Subcutaneous abdominal adipose tissue (tissue), 5 donors: ENCODE results near the gene CNTNAP2.

ENCODE experiments used
- H3K27ac ChIP-seq: one replicate; pipeline ENCODE4 v1.7.0; 2013; ENCODE audit warnings: low read depth, mild to moderate bottlenecking, inconsistent platforms, low read length, moderate library complexity
- H3K27me3 ChIP-seq, 5 donors: one replicate each; pipeline ENCODE4 v1.7.0; 2013; ENCODE audit warnings: low read length in 5 of 5, inconsistent platforms in 1 of 5; ENCODE audit not compliant: control insufficient read depth in 5 of 5, insufficient read depth in 4 of 5
- H3K36me3 ChIP-seq, 5 donors: one replicate each; pipeline ENCODE4 v1.7.0; 2013; ENCODE audit warnings: low read length in 5 of 5; ENCODE audit not compliant: control insufficient read depth in 5 of 5, insufficient read depth in 5 of 5
- H3K4me1 ChIP-seq, 5 donors: one replicate each; pipeline ENCODE4 v1.7.0; 2013; ENCODE audit warnings: low read length in 5 of 5, mild to moderate bottlenecking in 3 of 5, moderate library complexity in 1 of 5; ENCODE audit not compliant: control insufficient read depth in 5 of 5, insufficient read depth in 5 of 5
- H3K4me3 ChIP-seq, 5 donors: one replicate each; pipeline ENCODE4 v1.7.0; 2013; ENCODE audit warnings: low read length in 5 of 5, low read depth in 1 of 5
- H3K9ac ChIP-seq, 5 donors: one replicate each; pipeline ENCODE4 v1.7.0; 2013; ENCODE audit warnings: low read length in 5 of 5, mild to moderate bottlenecking in 4 of 5, moderate library complexity in 3 of 5
- H3K9me3 ChIP-seq, 5 donors: one replicate each; pipeline ENCODE4 v1.7.0; 2013; ENCODE audit warnings: low read length in 5 of 5; ENCODE audit not compliant: control insufficient read depth in 5 of 5
- donor health status: healthy.
- donor health status: healthy.
- donor health status: healthy.
- donor health status: healthy.
- donor health status: healthy.

The CNTNAP2 gene

DNA sequence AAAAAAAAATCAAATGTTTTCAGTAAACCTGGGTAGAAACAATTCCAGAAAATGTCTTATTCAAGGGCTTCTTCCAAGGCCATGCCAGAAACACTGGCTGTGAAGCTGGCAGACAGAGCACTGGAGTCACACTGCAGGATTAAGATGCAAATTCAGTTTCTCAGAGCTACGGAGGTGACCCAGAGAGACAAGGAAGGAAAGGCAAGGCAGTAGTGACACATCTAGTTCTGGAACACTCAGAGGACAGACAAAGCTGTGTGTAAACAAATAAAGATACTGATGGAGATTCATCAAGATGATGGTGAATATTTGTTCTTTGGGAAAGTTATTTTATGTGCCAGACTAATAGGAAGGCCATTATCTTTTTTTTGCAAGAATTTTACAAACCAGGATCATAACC lies 1865.7 kb downstream of the CNTNAP2 start:
- no peak overlapping the region for H3K27ac ChIP-seq
- H3K27me3 ChIP-seq: no peaks in the 10 kb centered on the region
- no peaks in the 10 kb centered on the region for H3K36me3 ChIP-seq
- peaks cover 0 to 7% (median 0%) of the 10 kb centered on the region in 5 donors for H3K4me1 ChIP-seq
- no peak overlapping the region for H3K4me3 ChIP-seq
- H3K9me3 ChIP-seq: no peaks in the 10 kb centered on the region
- no peak overlapping the region for H3K9ac ChIP-seq

- Histone ChIP-seq H3K36me3 (no peaks in the 10 kb centered on the region), H3K4me3 (no peak overlapping the region), H3K27me3 (no peaks in the 10 kb centered on the region), H3K9me3 (peaks cover 0 to 3% (median 0%) of the 10 kb centered on the region in 5 donors), H3K27ac (no peak overlapping the region), H3K4me1 (peaks cover 0 to 7% (median 0%) of the 10 kb centered on the region in 5 donors), H3K9ac (no peak overlapping the region)
These were observed 1867.7 kb downstream of the CNTNAP2 start for GRCh38 chr7:147984265-147984664.

GRCh38 chr7:147990079-147990478 lies 1873.5 kb downstream of the CNTNAP2 start:
- no peak overlapping the region for H3K9ac ChIP-seq
- H3K27ac ChIP-seq: no peak overlapping the region
- no peak overlapping the region for H3K4me3 ChIP-seq
- H3K9me3 ChIP-seq: peaks cover 0 to 5% (median 2%) of the 10 kb centered on the region in 5 donors
- H3K36me3 ChIP-seq: no peaks in the 10 kb centered on the region
- H3K27me3 ChIP-seq: no peaks in the 10 kb centered on the region
- no peaks in the 10 kb centered on the region for H3K4me1 ChIP-seq

DNA sequence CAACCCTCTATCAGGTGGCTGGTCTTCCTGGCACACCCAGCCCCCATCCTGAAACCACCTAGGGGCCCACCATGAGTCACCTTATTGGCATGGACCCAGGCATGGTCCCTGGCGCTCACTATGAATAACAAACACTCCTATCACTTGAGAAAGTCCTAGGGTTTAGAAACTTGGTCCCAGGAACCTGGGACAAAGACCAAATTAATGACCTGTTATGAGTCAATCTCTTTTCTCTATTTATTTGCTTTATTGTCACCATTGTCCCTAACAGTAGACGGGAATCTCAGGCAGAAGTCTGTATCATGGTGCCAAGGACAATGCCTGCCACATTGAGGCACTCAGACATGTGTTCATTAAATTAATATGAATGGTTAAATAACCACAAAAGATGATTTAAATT lies 1874.3 kb downstream of the CNTNAP2 start:
- Histone ChIP-seq H3K4me1 (no peaks in the 10 kb centered on the region), H3K27ac (no peak overlapping the region), H3K36me3 (no peaks in the 10 kb centered on the region), H3K4me3 (no peak overlapping the region), H3K27me3 (no peaks in the 10 kb centered on the region), H3K9me3 (peaks cover 0 to 5% (median 2%) of the 10 kb centered on the region in 5 donors), H3K9ac (no peak overlapping the region)

GRCh38 chr7:147992698-147993097 lies 1876.1 kb downstream of the CNTNAP2 start:
- Histone ChIP-seq H3K4me3 (no peak overlapping the region), H3K27ac (no peak overlapping the region), H3K36me3 (no peaks in the 10 kb centered on the region), H3K27me3 (no peaks in the 10 kb centered on the region), H3K9ac (no peak overlapping the region), H3K4me1 (no peaks in the 10 kb centered on the region), H3K9me3 (peaks cover 0 to 5% (median 2%) of the 10 kb centered on the region in 5 donors)

- H3K4me3 ChIP-seq: no peak overlapping the region
- H3K36me3 ChIP-seq: no peaks in the 10 kb centered on the region
- no peak overlapping the region for H3K9ac ChIP-seq
- H3K27ac ChIP-seq: no peak overlapping the region
- no peaks in the 10 kb centered on the region for H3K9me3 ChIP-seq
- H3K27me3 ChIP-seq: no peaks in the 10 kb centered on the region
- H3K4me1 ChIP-seq: no peaks in the 10 kb centered on the region
These were observed 1881.0 kb downstream of the CNTNAP2 start for GRCh38 chr7:147997636-147998035.

DNA sequence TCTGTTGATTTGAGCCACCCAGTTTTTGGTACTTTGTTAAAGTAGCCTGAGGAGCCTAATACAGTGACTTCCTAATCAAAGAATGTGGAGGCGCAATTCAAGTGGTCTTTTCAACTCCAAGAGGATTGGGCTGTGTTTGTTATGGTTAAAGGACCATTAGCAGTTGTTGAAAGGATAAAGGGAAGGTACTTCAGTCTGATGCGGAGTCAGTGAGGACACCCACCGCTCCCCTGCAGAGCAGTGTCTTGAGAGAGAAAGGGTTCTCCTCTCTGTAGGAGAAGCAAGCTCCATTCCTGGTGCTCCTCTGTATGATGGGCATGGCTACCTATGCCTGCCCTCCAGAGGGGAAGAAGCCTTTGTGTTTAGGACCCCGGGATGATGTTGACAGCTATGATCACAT lies 1883.4 kb downstream of the CNTNAP2 start:
- Histone ChIP-seq H3K9me3 (no peaks in the 10 kb centered on the region), H3K4me3 (no peak overlapping the region), H3K36me3 (no peaks in the 10 kb centered on the region), H3K27me3 (no peaks in the 10 kb centered on the region), H3K9ac (no peak overlapping the region), H3K27ac (no peak overlapping the region), H3K4me1 (no peaks in the 10 kb centered on the region)

DNA sequence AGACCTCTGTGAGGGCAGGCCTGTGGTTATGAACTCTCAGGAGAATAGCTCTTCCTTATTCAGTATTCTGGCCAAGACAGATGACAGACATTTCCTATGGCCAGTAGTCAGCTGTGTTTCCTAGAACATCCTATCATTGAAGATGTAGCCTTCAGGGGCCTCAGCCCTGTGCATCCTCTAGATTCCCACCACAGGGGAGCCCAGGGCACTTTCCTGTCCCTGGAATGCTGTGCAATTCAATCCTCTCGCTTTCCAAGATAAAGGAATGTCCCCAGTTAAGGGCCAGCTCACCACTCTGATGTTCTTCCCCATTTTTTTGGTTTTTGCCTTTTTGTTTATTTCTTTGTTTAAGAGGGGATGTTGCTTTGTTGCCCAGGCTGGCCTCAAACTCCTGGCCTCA lies 1895.2 kb downstream of the CNTNAP2 start:
- Histone ChIP-seq H3K36me3 (no peaks in the 10 kb centered on the region), H3K9ac (no peak overlapping the region), H3K4me1 (no peaks in the 10 kb centered on the region), H3K27ac (no peak overlapping the region), H3K27me3 (no peaks in the 10 kb centered on the region), H3K4me3 (no peak overlapping the region), H3K9me3 (no peaks in the 10 kb centered on the region)

DNA sequence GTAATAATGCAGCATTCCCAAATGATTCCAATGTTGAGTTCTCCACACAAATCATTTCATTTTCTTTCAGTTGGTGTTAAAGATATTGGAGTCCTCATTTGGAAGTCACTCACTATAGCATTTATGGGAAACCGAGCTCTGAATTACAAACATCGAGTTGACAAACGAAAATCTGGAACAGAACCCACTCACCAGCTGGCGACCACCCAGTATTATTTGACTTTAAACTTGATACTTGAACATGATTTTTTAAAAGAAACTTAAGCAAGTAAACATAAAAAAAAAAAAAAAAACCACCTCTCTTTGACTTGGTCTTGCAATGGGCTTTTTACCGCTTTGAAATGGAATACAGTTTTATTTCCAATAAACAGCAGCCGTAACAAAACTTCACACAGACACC lies 1897.4 kb downstream of the CNTNAP2 start:
- H3K27ac ChIP-seq: no peak overlapping the region
- no peak overlapping the region for H3K9ac ChIP-seq
- no peaks in the 10 kb centered on the region for H3K9me3 ChIP-seq
- H3K27me3 ChIP-seq: no peaks in the 10 kb centered on the region
- H3K4me3 ChIP-seq: no peak overlapping the region
- no peaks in the 10 kb centered on the region for H3K4me1 ChIP-seq
- H3K36me3 ChIP-seq: no peaks in the 10 kb centered on the region

DNA sequence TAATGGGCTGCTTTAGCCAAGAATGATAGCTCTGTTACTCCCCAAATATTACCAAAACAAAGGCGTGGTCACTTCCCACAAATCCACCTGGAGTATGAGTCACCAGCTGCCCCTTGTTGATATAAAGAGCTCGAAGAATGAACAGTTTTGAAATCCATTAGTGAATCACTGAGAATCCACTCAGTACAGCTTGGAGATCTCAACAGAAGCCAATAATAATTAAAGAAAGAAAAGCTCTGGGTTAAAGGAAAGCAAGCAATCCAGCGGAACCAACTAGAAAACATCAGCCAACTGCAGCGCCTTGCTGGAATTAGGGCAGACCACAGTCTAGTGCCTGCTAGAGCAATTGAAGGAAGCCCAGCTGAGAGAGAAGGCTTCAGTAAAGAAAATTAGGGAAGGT lies 1897.9 kb downstream of the CNTNAP2 start:
- no peak overlapping the region for H3K4me3 ChIP-seq
- no peaks in the 10 kb centered on the region for H3K27me3 ChIP-seq
- no peaks in the 10 kb centered on the region for H3K36me3 ChIP-seq
- H3K9ac ChIP-seq: no peak overlapping the region
- H3K9me3 ChIP-seq: no peaks in the 10 kb centered on the region
- no peaks in the 10 kb centered on the region for H3K4me1 ChIP-seq
- no peak overlapping the region for H3K27ac ChIP-seq

DNA sequence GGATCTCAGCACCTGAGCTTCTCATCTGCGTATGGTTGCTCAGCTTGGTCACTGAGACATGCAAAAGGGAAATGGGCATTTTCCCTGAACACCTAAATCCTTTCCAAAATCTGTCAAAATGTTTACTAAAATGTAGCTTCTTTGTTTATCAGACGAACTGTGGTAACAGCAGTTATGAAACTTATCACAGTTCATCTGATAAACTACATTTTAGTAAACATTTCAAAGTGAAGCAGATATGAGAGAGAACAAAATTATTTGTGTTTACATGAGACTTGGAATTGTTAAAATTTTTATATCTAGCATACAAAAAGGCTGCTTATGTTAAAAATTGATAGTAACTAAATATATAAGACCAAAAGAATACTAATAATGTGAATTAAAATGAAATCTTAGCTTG lies 1900.5 kb downstream of the CNTNAP2 start:
- Histone ChIP-seq H3K27ac (no peak overlapping the region), H3K36me3 (no peaks in the 10 kb centered on the region), H3K9me3 (no peaks in the 10 kb centered on the region), H3K9ac (no peak overlapping the region), H3K4me3 (no peak overlapping the region), H3K27me3 (no peaks in the 10 kb centered on the region), H3K4me1 (no peaks in the 10 kb centered on the region)
